IPS DF 4.7 (cell line): ENCODE measurements around the gene SLC17A5.
A peak's percentile ranks its signal among the peaks of the same experiment; 100 is the strongest.
"Not testable (repeated sequence)": the region's sequence is repeated elsewhere in the genome, so short reads cannot be mapped to it uniquely, and the experiment has no call there.

ENCODE experiments used
- DNase-seq: peaks from one replicate; pipeline ENCODE4 v3.0.0-alpha.2; 2013; ENCODE audit warnings: low spot score; ENCODE audit errors: extremely low read depth

SLC17A5 gene

DNA sequence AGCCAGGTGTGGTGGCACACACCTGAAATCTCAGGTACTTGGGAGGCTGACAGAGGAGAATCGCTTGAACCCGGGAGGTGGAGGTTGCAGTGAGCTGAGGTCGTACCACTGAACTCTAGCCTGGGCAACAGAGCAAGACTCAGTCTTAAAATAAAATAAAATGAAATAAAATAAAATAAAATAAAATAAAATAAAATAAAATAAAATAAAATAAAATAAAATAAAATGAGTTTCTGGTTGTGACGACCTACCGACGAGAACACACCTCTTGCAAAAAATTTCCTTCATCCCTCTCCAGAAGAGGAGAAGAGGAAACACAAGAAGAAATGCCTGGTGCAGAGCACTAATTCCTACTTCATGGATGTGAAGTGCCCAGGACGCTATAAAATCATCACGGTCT lies 35.7 kb downstream of the SLC17A5 start:
- not testable (repeated sequence) for DNase-seq

DNA sequence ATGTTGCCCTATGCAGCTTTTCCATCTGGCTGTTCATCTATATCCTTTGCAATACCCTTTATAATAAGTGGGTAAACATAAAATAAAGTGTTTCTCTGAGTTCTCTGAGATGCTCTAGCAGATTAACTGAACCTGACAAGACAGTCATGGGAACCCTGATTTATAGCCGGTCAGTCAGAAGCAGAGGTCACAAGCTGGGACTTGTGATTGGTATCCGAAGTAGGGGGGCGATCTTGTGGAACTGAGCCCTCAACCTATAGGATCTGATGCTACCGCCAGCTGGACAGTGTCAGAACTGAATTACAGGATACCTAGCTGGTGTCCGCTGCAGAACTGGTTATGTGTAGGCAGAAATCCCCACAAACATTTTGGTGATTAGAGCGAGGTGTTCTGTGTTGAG lies 39.0 kb downstream of the SLC17A5 start:
- no peak for DNase-seq

DNA sequence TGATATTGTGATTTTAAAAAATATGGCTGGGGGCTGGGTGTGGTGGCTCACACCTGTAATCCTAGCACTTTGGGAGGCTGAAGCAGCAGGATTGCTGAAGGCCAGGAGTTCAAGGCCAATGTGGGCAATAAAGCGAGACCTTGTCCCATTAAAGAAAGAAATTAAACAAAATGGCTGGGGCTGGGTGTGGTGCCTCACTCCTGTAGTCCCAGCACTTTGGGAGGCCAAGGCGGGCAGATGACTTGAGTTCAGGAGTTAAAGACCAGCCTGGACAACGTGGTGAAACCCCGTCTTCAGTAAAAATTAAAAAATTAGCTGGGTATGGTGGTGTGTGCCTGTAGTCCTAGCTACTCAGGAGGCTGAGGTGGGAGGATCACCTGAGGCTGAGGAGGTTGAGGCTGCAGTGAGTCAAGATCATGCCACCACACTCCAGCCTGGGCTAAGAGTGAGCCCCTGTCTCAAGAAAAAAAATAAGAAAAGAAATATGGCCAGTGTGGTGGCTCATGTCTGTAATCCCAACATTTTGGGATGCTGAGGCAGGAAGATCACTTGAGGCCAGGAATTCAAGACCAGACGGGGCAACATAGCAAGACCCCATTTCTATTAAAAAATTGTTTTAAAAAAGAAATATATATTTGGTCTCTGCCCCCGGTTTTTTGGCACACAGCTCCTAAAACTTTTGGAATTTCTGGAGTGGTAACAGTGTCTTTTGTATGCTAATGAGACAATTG lies 39.8 kb downstream of the SLC17A5 start:
- DNase-seq, result no peak

DNA sequence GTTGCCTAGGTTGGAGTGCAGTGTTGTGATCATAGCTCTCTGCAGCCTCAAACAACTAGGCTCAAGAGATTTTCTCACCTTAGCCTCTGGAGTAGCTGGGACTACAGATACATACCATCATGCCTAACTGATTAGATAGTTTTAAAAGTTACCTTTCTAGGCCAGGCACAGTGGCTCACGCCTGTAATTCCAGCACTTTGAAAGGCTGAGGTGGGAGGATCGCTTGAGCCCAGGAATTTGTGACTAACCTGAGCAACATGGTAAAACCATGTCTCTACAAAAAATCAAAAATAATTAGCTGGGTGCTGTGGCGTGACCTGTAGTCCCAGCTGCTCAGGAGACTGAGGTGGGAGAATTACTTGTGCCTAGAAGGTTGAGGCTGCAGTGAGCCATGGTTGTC lies 41.2 kb downstream of the SLC17A5 start:
- DNase-seq, result no peak

DNA sequence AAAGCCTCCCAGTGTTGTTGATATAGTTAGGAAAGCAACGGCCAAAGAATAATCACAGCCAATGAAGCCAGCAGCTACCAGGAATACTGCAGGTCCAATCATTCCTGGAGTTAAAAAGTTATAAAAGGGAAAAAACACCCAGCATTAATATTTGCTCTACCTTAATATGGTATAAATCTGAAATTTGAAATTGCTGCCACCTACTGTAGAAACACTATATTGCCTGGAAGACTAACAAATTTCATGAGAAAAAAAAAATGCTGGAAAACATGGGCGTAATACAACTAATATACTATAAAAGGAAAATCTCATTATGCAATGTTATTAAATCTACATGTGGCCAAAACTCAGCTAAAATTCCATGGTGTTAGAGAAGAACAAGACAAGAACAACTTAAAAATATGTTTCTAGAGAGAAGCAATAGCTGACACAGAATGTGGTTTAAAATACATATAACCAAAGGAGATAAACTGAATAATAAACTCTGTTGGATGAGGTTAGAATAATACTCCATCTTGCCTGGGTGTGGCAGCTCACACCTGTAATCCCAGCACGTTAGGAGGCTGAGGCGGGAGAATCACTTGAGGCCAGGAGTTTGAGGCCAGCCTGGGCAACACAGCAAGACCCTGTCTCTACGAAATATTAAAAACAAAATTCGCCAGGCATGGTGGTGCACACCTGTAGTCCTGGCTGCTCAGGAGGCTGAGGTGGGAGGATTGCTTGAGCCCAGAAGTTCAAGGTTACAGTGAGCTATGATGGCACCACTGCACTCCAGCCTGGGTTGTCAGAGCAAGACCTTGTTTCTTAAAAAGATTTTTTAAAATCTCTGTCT lies 43.1 kb downstream of the SLC17A5 start:
- DNase-seq, result peak; percentile 7

DNA sequence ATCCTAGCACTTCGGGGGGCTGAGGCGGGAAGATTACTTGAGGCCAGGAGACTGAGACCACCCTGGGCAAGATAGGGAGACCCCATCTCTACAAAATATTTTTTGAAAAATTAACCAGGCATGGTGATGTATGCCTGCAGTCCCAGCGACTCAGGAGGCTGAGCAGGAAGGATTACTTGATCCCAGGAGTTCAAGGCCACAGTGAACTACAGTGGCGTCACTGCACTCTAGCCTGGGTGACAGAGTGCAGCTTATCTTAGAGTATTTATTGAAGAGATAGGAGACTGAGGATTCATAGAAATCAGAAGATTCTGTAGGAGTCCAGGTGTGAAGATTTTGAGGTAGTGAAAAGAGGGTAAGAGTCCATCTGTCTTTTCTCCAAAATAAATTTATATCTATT lies 45.0 kb downstream of the SLC17A5 start:
- DNase-seq, result no peak

DNA sequence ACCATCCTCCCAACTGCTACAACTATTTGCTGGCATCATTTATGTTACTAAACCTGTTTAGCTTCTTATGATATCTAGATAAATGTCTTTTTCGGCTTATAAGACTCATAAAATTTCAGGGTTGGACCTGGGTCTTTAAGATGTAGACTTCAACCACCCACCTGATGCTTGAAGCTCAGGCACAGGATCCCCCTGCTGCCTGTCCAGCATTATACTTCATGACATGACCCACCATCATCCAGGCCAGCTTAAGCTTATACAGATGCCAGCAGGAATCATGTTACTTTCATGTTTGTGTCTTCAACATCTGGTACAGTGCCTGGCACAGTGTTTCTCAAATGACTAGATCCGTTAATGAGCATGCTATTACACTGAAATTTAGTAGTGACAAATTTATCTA lies 47.4 kb downstream of the SLC17A5 start:
- no peak for DNase-seq

DNA sequence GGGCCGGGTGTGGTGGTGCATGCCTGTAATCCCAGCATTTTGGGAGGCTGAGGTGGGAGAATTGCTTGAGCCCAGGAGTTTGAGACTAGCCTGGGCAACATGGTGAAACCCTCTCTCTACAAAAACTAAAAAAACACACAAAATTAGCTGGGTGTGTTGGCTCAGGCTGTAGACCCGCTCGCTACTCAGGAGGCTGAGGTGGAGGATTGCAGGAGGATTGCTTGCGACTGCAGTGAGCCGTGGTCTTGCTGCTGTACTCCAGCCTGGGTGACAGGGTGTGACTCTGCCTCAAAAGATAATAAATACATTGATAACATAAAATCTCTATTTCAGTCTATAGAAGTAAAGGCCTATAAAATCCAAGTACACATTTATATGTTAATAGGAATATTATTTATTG lies 49.3 kb downstream of the SLC17A5 start:
- no peak for DNase-seq

DNA sequence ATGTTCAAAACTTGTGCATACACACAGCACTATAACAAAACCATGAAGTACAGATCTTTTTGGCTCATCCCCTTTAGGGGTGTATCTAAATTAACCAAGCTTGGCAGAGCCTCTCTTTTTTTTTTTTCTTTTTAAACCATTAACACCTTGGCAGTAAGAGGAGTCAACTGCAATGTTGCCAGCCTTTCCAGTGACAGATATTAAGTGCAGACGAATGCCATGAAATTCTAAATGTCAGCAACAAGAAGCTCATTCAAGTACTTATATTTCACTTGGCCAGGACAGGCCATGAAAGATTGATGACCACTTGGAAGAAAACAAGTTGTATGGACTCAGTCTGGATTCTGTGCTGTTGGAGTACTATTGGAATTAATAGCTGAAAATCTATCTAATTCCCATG lies 49.8 kb downstream of the SLC17A5 start:
- DNase-seq, result no peak

DNA sequence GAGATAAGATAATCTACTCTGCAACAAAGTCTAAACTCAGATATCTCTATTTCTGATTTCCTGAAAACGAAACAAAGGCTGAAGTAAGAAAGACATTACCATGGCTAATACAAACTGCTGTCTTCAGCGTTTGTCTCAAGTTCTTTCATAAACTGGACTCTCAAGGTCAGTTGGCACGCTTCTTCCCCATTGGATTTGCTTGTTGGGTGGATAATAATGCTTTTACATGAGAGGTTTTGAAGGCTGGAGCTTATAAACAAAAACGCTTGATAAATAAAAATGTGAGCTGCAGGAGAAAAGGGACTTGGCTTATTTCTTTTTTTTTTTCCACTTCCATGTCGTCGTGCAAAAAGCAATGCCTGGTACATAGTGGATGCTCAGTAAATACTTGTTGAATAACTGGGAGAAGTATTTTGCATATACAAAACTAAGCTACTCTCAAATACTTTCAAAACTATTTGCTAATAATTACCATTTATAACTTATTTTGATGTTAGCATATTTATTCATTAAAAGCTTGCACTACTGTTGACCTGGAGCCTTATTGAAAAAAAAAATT lies 67.3 kb downstream of the SLC17A5 start:
- no peak for DNase-seq

DNA sequence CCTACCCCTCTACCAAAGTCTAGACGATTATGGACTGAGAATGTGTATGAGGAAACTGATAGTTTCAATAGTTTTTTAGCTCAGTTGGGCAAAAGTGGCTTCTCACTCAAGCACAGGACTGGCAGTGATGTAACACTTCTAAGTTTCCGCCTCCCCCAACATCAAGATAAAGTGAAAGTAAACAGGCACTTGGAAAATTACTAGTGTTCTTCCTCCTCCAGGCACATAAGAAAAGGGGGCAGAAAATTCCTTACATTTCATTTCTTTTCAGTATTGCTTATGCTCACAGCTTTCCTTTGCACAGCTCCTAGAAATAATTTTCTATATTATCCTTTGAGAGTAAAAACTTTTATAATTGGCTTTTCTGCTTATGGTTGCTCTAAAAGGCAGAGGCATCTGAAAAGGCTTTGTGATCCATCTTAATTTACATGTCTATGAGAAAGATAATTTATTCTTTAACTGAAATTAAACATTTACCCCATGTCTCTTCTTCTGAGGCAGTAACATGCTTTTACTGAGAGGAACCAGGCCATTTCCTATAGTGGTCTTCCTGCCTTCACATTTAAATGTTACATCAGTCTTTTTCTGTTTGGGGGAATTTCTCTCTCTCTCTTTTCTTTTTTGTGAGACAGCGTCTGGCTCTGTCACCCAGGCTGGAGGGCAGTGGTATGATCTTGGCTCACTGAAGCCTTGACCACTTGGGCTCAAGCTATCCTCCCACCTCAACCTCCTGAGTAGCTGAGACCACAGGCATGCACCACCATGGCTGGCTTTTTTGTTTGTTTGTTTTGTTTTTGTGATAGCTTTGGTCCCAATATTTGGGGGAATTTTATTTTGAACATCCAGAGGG lies 68.0 kb downstream of the SLC17A5 start:
- DNase-seq, result no peak

DNA sequence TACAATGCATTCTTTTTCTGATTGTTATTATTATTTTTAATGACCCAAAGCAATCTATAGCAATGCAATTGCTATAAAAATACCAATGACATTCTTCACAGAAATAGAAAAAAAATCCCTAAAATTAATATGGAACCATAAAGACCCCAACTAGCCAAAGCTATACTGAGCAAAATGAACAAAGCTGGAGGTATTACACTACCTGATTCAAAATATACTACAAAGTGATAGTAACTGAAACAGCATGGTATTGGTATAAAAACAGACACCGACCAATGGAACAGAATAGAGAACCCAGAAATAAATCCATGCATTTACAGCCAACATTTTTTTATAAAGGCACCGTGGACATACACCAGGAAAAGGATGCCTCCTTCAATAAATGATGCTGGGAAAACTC lies 72.5 kb downstream of the SLC17A5 start:
- DNase-seq, result no peak

DNA sequence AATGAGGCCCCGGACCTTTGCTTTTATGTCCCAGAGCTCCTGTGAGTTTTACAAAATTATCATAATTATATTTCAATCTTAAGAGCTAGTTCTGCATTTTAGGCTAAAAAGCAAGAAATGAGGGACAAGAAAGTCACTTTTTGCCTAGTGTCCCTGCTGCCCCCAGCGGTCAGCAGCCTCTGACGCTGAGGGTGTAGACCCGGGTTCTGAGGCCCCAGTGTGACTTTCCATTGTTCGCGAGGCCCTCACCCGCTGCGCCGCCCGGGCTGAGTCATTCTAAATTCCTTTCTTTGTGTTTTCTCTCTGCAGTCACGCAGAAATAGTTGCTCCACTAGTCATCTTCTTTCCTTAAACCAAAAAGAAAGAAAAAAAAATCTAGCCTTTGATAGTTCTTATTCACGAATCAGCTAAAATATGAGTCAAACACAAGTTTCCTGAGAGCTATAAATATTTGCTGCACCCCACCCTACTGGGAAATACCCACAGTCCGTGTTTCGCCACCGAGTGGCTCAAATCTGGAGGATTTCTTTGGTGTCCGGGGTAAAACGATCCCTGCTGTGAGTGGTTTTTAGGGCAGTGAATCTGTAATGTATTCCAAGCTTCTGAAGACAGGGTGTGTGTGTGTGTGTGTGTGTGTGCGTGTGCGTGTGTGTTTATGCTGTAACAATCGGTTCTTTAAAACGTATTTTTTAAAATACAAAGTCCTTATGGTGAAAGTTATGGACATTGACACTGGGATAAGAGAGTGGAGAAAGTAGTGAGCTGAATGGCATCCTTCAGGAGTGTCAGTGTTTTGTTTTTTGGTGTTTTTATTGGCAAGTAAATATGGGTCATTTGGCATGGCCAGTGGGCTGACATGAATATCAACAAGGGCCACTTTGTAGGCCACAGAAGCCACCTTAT lies 73.3 kb downstream of the SLC17A5 start:
- peak; percentile 91 for DNase-seq

DNA sequence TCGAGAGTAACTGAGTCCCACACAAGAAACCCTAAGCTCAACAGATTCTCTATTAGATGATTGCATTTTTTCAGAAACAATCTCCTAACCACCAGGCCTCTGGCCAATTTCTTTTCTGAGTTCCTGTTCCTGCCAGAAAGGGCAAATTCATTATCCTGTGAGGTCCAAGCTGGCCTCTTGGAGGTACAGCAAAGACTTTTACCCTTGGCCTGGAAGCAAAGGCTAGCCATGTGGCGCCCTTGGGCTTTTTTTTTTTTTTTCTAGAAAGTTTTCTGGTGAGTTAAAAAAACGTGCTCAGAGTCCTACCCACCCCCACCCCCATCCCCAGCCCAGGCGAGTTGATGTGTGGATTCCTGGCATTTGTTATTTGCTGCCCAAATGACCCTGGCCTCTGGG lies 73.9 kb downstream of the SLC17A5 start:
- no peak for DNase-seq

DNA sequence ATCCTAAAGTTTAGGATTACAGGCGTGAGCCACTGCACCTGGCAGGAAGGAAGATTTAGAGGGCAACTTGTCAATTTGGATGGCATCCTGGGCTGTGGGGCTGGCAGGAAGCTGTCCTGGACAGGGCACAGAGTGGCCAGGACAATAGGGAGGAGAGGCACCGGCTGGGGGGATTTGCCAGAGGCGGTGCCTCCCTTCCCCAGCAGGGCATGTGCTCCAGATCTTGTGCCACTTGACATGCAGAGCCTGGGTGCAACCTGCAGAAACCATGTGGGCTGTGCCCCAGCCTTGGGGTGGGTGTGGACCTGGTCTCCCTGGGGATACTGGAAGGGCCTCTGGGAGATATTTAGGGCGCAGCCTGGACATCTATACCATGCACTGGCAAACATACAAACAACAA lies 74.4 kb downstream of the SLC17A5 start:
- no peak for DNase-seq

DNA sequence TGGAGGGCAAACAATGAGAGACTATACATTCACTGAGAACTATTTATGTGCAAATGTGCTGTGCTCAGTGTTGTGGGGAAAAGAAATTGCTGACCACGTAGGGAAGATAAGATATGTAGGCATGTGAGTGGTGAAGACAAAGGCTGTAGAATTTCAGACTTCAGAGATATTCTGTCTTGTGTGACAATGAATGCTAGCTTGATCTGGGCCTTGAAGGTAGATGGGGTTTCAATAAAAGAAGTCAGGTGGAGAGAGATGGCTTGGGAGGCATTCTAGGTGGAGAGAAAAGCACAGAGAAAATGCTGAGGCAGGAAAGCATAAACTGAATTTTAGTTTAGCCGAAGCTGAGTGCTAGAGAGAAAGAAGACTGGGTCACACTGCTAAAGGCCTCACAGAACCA lies 76.1 kb downstream of the SLC17A5 start:
- DNase-seq, result no peak

DNA sequence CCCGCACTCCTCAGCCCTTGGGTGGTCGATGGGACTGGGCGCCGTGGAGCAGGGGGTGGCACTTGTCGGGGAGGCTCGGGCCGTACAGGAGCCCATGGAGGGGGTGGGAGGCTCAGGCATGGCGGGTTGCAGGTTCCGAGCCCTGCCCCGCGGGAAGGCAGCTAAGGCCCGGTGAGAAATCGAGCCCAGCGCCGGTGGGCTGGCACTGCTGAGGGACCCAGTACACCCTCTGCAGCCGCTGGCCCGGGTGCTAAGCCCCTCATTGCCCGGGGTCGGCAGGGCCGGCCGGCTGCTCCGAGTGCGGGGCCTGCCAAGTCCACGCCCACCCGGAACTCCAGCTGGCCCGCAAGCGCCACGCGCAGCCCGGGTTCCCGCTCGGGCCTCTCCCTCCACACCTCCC lies 81.3 kb downstream of the SLC17A5 start:
- not testable (repeated sequence) for DNase-seq

DNA sequence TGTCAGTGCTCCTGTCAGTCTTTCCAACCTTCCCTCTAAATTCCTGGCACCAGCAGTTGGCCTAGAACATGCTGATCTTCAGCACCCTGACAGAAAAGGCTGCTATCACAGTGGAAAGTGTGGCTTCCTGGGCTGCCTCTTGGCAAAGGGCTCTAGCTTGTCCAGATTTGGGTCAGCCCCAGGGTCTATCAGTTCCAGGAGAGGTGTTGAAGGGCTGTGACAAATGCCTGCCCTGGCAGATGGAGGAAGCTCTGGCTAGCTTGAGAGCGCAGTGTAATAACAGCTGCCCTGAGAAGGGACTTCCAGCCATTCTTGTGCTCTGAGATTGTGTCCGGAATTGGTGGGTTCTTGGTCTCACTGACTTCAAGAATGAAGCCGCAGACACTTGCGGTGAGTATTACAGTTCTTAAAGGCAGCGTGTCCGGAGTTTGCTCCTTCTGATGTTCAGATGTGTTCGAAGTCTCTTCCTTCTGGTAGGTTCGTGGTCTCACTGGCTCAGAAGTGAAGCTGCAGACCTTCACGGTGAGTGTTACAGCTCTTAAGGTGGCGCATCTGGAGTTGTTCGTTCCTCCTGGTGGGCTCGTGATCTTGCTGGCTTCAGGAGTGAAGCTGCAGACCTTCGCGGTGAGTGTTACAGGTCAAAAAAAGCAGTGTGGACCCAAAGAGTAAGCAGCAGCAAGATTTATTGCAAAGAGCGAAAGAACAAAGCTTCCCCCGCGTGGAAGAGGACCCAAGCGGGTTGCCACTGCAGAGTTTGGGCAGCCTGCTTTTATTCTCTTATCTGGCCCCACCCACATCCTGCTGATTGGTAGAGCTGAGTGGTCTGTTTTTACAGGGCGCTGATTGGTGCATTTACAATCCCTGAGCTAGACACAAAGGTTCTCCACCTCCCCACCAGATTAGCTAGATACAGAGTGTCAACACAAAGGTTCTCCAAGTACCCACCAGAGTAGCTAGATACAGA lies 82.3 kb downstream of the SLC17A5 start:
- not testable (repeated sequence) for DNase-seq

DNA sequence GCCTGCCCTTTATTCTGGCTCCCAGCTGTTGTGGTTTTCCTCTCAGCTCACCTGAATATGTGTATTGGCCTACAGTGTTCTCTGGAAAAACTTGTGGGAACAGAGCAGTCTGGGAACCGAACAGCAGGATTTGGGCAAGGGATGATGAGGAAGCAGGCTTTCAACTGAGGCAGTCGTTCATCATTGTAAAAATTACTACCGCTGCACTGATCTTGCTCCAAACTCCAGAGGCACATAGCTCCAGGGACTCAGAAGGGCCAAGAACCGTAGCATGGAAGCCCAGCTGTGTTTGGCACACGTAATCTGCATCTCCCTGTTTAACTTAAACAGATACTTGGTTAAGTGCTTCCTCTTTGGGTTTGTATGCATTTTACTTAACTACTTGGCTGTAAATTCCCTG lies 84.7 kb downstream of the SLC17A5 start:
- no peak for DNase-seq
